ENCODE data around the gene KMO.

The KMO gene

GRCh38 chr1:241614144-241614543 lies 82.0 kb downstream of the KMO start:
- TF ChIP-seq CTCF (IDR thresholded peaks at IDR 0.05; ENCODE audit: low read depth, low read length, missing control alignments), result no peak
- peak; percentile 43 for DNase-seq (ENCODE audit: low read depth)
- no peak overlapping the region for H3K4me3 ChIP-seq (ENCODE audit: low read depth, low read length)
- in situ Hi-C loops (cut with HindIII; ENCODE audit: low sequenced_read_pairs), result loop anchor here (10.0 kb wide), 1 partner anchor 231 kb away; the partner anchor contains the start of gene EXO1

GRCh38 chr1:241614572-241614971 lies 82.4 kb downstream of the KMO start:
- in situ Hi-C loops (cut with HindIII; ENCODE audit: low sequenced_read_pairs), result loop anchor here (10.0 kb wide), 1 partner anchor 230 kb away; the partner anchor contains the start of gene EXO1
- DNase-seq (ENCODE audit: low read depth), result no peak
- no peak for TF ChIP-seq CTCF (IDR thresholded peaks at IDR 0.05; ENCODE audit: low read depth, low read length, missing control alignments)
- H3K4me3 ChIP-seq (ENCODE audit: low read depth, low read length), result no peak overlapping the region

- in situ Hi-C loops (cut with HindIII; ENCODE audit: low sequenced_read_pairs), result loop anchor here (5.0 to 10.0 kb wide), 2 partner anchors 88 to 229 kb away; partner anchors contain the start of gene EXO1
- no peak for TF ChIP-seq CTCF (IDR thresholded peaks at IDR 0.05; ENCODE audit: low read depth, low read length, missing control alignments)
- no peak overlapping the region for H3K4me3 ChIP-seq (ENCODE audit: low read depth, low read length)
- no peak for DNase-seq (ENCODE audit: low read depth)
Measured at GRCh38 chr1:241615043-241615974, 83.1 kb downstream of the KMO start.

- in situ Hi-C loops (cut with HindIII; ENCODE audit: low sequenced_read_pairs), result loop anchor here (5.0 to 10.0 kb wide), 2 partner anchors 90 to 227 kb away; partner anchors contain the start of gene EXO1
- H3K4me3 ChIP-seq (ENCODE audit: low read depth, low read length), result no peak overlapping the region
- TF ChIP-seq CTCF (IDR thresholded peaks at IDR 0.05; ENCODE audit: low read depth, low read length, missing control alignments), result no peak
- no peak for DNase-seq (ENCODE audit: low read depth)
Measured at GRCh38 chr1:241617426-241617825, 85.2 kb downstream of the KMO start.

GRCh38 chr1:241622669-241623068 lies 90.5 kb downstream of the KMO start:
- DNase-seq (ENCODE audit: low read depth), result no peak
- in situ Hi-C loops (cut with HindIII; ENCODE audit: low sequenced_read_pairs), result no loop called here
- no peak for TF ChIP-seq CTCF (IDR thresholded peaks at IDR 0.05; ENCODE audit: low read depth, low read length, missing control alignments)

GRCh38 chr1:241624935-241625334 lies 92.8 kb downstream of the KMO start:
- TF ChIP-seq CTCF (IDR thresholded peaks at IDR 0.05; ENCODE audit: low read depth, low read length, missing control alignments), result no peak
- in situ Hi-C loops (cut with HindIII; ENCODE audit: low sequenced_read_pairs), result no loop called here
- no peak for DNase-seq (ENCODE audit: low read depth)
- no peak overlapping the region for H3K4me3 ChIP-seq (ENCODE audit: low read depth, low read length)

More at GRCh38 chr1:241622669-241623068, 90.5 kb downstream of the KMO start:
- no peak overlapping the region for H3K4me3 ChIP-seq (ENCODE audit: low read depth, low read length)

Measured in astrocyte of the cerebellum (primary cell).